Epithelial cell of prostate (primary cell): ENCODE data around the gene EGFL8.
"Not testable (repeated sequence)": the region's sequence is repeated elsewhere in the genome, so short reads cannot be mapped to it uniquely, and the experiment has no call there.

Experiments
- DNase-seq: peaks from one replicate; pipeline ENCODE4 v3.0.0-alpha.2; 2011; ENCODE audit warnings: low read depth, low spot score
- H3K27ac ChIP-seq: fragments of 450-650 bp; 2 replicates; pipeline ENCODE4 v1.5.1; 2017; ENCODE audit warnings: mild to moderate bottlenecking

The EGFL8 gene

GRCh38 chr6:32144238-32144637 is 20.2 kb upstream of the EGFL8 start:
- not testable (repeated sequence) for DNase-seq
- H3K27ac ChIP-seq = peak overlapping the region; percentile 14

- no peak for DNase-seq
- H3K27ac ChIP-seq = peak overlapping the region; percentile 12
These were observed 18.1 kb upstream of the EGFL8 start for GRCh38 chr6:32146287-32146686.

DNA sequence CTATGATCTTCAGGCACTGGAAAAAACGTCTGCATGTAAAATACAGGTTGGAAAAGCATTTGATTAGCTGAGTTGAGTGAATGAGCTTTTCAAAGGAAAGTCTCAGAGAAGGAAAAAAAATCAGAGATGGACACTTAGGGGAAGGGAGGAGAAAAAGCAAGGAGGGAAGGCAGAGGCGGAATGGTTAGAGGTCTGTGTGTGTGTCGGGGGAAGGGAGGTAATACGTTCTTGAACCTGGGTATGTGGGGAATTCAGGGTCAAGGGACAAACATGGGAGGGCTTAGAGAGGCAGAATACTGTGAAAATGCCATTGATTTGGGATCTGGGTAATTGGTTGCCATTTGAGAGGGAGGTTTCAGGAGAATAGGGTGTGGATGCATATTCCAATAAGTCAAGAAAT is 17.7 kb upstream of the EGFL8 start:
- H3K27ac ChIP-seq = peak overlapping the region; percentile 12
- DNase-seq = no peak

GRCh38 chr6:32147401-32148132 is 16.8 kb upstream of the EGFL8 start:
- no peak for DNase-seq

DNA sequence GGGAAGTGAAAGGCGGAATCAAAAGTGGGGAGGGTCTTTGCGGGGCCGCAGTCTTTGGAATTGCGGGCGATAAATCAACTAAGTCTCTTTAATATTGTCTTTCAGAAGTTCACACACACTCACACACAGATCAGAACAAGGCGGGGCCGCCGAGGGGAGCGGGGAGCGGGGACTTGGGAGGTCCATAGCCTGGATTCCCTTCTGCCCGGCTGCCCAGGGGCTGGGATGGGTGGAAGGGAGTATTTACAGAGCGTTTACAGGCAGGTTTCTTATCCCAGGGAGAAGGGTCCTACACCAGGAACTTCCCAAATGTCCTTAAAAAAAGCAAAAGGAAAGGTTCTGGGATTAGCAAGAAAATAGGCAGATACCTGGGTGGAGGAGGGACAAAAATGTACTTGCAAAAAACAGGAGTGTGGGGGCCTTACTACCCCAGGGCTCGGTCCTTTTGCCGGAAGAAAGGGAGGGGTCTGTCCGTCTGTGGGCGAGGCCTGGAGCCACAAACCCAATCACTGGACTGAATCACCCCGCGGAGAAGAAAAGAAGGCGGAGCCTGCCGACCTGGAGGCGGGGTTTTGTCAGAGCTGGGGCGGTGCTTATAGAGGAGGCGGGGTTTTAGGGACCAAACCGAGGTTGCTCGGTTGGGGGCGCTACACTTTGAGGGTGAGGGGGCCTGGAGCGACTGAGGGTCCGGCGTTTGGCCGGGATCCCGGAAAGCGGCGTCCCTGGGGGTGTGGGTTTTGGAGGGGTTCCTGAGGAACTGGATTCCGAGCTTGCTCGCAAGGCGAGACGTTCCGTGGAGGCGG is 15.9 kb upstream of the EGFL8 start:
- no peak overlapping the region for H3K27ac ChIP-seq
- no peak for DNase-seq

More at GRCh38 chr6:32147401-32148132, 16.8 kb upstream of the EGFL8 start:
- H3K27ac ChIP-seq = no peak overlapping the region

DNA sequence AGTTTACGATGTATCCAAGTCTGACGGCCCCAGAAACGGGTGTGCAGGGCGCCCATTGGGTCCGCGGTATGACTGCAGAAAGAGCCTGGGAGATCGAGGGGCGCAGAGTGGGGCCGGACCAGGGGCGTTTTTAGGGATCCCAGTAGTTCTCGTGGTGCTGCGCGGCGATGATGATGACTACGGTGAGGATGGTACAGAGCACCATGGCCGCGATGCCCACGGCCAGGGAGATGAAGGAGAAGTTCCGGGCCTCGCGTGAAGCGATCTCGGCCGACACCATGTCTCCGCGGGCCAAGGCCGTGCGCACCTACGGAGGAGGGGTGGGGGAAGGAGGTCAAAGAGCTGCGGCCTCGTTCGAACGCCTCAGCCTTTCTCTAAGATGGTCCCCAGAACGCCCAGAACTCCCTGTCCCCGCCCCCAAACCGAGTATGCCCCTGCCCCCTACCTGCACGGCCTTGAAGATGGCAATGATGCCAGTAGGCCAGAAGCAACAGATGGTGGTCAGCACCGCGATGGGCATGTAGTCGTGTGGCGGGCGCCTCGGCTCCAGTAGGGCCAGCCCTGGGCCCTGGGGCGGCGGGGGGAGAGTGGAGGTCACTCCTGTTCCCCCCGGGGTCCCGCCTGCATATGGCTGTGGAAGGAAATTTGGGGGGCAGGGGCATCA is 15.2 kb upstream of the EGFL8 start:
- no peak overlapping the region for H3K27ac ChIP-seq
- no peak for DNase-seq

GRCh38 chr6:32149932-32150870 is 14.2 kb upstream of the EGFL8 start:
- H3K27ac ChIP-seq = no peak overlapping the region
- no peak for DNase-seq

- H3K27ac ChIP-seq = no peak overlapping the region
- no peak for DNase-seq
These were observed 13.1 kb upstream of the EGFL8 start for GRCh38 chr6:32151181-32151862.

- peak within 1 kb of the TSS; percentile 58 for H3K27ac ChIP-seq
- no peak for DNase-seq
These were observed 12.3 kb upstream of the EGFL8 start, which contains the start of gene PRRT1 for GRCh38 chr6:32151863-32152768. Gene PRRT1, minus strand, starts transcription at chr6:32151939. Its CDS starts 112 bp downstream, at chr6:32151827.

GRCh38 chr6:32152769-32153563 is 11.4 kb upstream of the EGFL8 start:
- H3K27ac ChIP-seq = peak overlapping the region; percentile 58

GRCh38 chr6:32153564-32154513 is 10.6 kb upstream of the EGFL8 start, which contains the start of gene PPT2:
Gene PPT2, plus strand, starts transcription at chr6:32154141. Its CDS starts 454 bp downstream, at chr6:32154595.
- H3K27ac ChIP-seq = peak within 1 kb of the TSS; percentile 58

More at GRCh38 chr6:32152769-32153563, 11.4 kb upstream of the EGFL8 start:
- no peak for DNase-seq

GRCh38 chr6:32154514-32155161 is 9.8 kb upstream of the EGFL8 start:
- DNase-seq = no peak
- H3K27ac ChIP-seq = peak overlapping the region; percentile 58

More at GRCh38 chr6:32153564-32154513, 10.6 kb upstream of the EGFL8 start, which contains the start of gene PPT2:
- DNase-seq = no peak

DNA sequence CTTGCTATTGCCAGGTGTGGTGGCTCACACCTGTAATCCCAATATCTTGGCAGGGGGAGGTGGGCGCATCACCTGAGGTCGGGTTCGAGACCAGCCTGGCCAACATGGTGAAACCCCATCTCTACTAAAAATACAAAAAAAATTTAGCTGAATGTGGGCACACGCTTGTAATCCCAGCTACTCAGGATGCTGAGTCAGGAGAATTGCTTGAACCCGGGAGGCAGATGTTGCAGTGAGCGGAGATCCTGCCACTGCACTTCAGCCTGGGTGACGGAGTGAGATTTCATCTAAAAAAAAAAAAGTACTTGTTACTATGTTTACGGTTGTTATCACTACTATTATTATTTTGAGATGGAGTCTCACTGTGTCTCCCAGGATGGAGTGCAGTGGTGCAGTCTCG is 7.5 kb upstream of the EGFL8 start:
- H3K27ac ChIP-seq = no peak overlapping the region
- no peak for DNase-seq

DNA sequence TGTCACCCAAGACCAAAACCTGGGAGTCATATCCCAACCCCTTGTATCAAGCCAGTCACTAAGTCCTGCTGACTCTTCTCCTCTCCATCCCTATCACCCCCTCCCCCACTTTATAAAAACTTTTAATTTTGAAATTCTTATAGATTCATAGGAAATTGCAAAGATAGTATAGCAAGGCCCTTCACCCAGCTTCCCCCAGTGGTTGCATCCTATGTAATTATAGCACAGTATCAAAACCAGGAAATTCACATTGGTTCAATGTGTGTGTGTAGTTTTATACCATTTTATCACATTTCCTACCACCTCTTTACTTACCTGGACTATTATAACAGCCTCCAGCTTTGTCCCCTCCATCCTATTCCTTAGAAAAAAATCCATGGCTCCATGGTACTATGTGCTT is 6.3 kb upstream of the EGFL8 start:
- H3K27ac ChIP-seq = no peak overlapping the region
- no peak for DNase-seq

GRCh38 chr6:32163559-32164258 is 686 bp upstream of the EGFL8 start:
- no peak for DNase-seq
- no peak overlapping the region for H3K27ac ChIP-seq
